PC-3 (cell line): ENCODE results near the gene KCNQ5. TPM values are rescaled to one million over a fixed set of nuclear protein-coding genes. Genes with fewer than 3 reads are reported as not detected.

Source experiments
- ATAC-seq: fragments of 200-7000 bp; cut with Tn5 transposase; 2 replicates; pipeline ENCODE4 v1.9.1; 2020; ENCODE audit warnings: mild to moderate bottlenecking, moderate library complexity
- BruUV-seq: library from RNA; stranded (reverse); fragments of 400-500 nt; replicated peaks from 2 replicates; lab custom pipeline; 2021; lab: Mats Ljungman, UMichigan
- CTCF ChIA-PET: fragments of 300-600 bp; sonication (Branson Sonifier 250); formaldehyde crosslinking; loops from one replicate; lab custom pipeline; 2022; ENCODE audit warnings: antibody characterized with exemption; lab: Charles Lee
- POLR2A ChIA-PET: fragments of 300-600 bp; sonication (Branson Sonifier 250); formaldehyde crosslinking; loops from one replicate; lab custom pipeline; 2022; ENCODE audit warnings: antibody characterized with exemption; ENCODE audit not compliant: unreplicated experiment; lab: Charles Lee
- DNase-seq: peaks from one replicate; pipeline ENCODE4 v3.0.0-alpha.2; 2015
- H2AFZ ChIP-seq: fragments of 300-600 bp; sonication (generic); 2 replicates; pipeline ENCODE4 v1.6.0; 2016; ENCODE audit warnings: antibody characterized with exemption, low read length
- H3F3A ChIP-seq: fragments of 300-600 bp; sonication (generic); one replicate; pipeline ENCODE4 v1.6.0; 2017; ENCODE audit warnings: antibody characterized with exemption, low read length, control low read depth, mild to moderate bottlenecking; ENCODE audit not compliant: unreplicated experiment
- H3K27ac ChIP-seq: fragments of 300-600 bp; sonication (generic); 2 replicates; pipeline ENCODE4 v1.5.1; 2016; ENCODE audit warnings: mild to moderate bottlenecking, low read length
- H3K27me3 ChIP-seq: fragments of 300-600 bp; sonication (generic); 2 replicates; pipeline ENCODE4 v1.6.1; 2016; ENCODE audit warnings: low read length, mixed read lengths
- H3K36me3 ChIP-seq: fragments of 300-600 bp; sonication (generic); 2 replicates; pipeline ENCODE4 v1.6.1; 2016; ENCODE audit warnings: low read depth, mixed run types, low read length, mixed read lengths
- H3K4me1 ChIP-seq: fragments of 300-600 bp; sonication (generic); 2 replicates; pipeline ENCODE4 v1.5.1; 2016; ENCODE audit warnings: low read length; ENCODE audit not compliant: insufficient read depth
- H3K4me2 ChIP-seq: fragments of 300-600 bp; sonication (generic); 2 replicates; pipeline ENCODE4 v1.6.0; 2016; ENCODE audit warnings: low read length
- H3K4me3 ChIP-seq: fragments of 300-600 bp; sonication (generic); 2 replicates; pipeline ENCODE4 v1.5.1; 2016; ENCODE audit warnings: mild to moderate bottlenecking, low read length, mixed read lengths
- H3K79me2 ChIP-seq: fragments of 300-600 bp; sonication (generic); 2 replicates; pipeline ENCODE4 v1.6.1; 2017; ENCODE audit warnings: low read length, mixed read lengths
- H3K9ac ChIP-seq: fragments of 300-600 bp; sonication (generic); 2 replicates; pipeline ENCODE4 v1.6.0; 2016; ENCODE audit warnings: mild to moderate bottlenecking, low read length
- H3K9me2 ChIP-seq: fragments of 300-600 bp; sonication (generic); replicated peaks from 2 replicates; pipeline ENCODE4 v1.6.1; 2016; ENCODE audit warnings: mixed run types, low read length, mixed read lengths
- H3K9me3 ChIP-seq: fragments of 300-600 bp; sonication (generic); 2 replicates; pipeline ENCODE4 v1.6.1; 2016; ENCODE audit warnings: low read length, mixed read lengths
- H4K20me1 ChIP-seq: fragments of 300-600 bp; sonication (generic); 2 replicates; pipeline ENCODE4 v1.6.1; 2016; ENCODE audit warnings: low read length, mixed read lengths
- EZH2 ChIP-seq: fragments of 300-600 bp; sonication (generic); IDR thresholded peaks from one replicate; pipeline ENCODE4 v1.6.1; 2017; ENCODE audit warnings: antibody characterized with exemption, mild to moderate bottlenecking, low read length; ENCODE audit not compliant: unreplicated experiment
- EZH2phosphoT487 ChIP-seq: fragments of 300-600 bp; sonication (generic); IDR thresholded peaks from 2 replicates; pipeline ENCODE4 v1.6.1; 2018; ENCODE audit warnings: mild to moderate bottlenecking, antibody characterized with exemption, low read length, borderline replicate concordance
- intact Hi-C: fragments of 100-400 bp; cut with micrococcal nuclease; formaldehyde crosslinking; loops from 2 replicates; pipeline ENCODE4 v1.9.0; 2023
- total RNA-seq: library from RNA; depleted of rRNA; stranded (reverse); fragments of >200 nt; gene quantifications from 2 replicates; pipeline ENCODE4 v1.2.3, GENCODE V29; 2014
- TF ChIP-seq, protein P1 (sequence below): fragments of 300-600 bp; sonication (generic); conservative IDR thresholded peaks from 2 replicates; pipeline ENCODE4 v1.5.1; 2017; ENCODE audit warnings: antibody characterized with exemption, low read depth, mild to moderate bottlenecking, low read length

The KCNQ5 gene
- total RNA-seq, 1 experiment from 2014 or later = not detected

DNA sequence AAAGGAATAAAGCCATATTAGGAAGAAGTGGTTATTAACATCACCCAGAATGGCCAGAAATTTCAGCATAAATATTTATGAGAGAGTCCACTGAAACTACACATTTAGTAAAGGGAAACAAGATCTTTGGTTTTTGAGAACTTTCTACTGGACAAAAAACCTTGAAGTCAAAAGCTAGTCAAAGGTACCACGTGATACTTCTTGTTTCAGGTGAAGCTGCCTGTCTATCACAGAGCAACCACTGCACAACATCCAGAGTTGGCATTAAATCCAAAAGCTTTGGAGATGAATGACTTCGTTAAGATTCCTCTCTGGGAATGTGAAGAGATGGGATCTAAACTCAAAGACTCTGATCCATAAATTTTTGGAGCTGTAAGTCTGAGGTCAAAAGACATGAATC, 137.0 kb downstream of the KCNQ5 start:
- Histone ChIP-seq H3F3A (no peaks in the 10 kb centered on the region), H2AFZ (no peak overlapping the region), H3K79me2 (no peaks in the 10 kb centered on the region), H3K9ac (no peak overlapping the region), H3K4me2 (no peak overlapping the region), H3K27me3 (no peaks in the 10 kb centered on the region), H3K4me1 (no peaks in the 10 kb centered on the region), H3K9me3 (no peaks in the 10 kb centered on the region), H3K36me3 (no peaks in the 10 kb centered on the region), H4K20me1 (no peaks in the 10 kb centered on the region), H3K4me3 (no peak overlapping the region), H3K27ac (no peak overlapping the region), H3K9me2 (no peaks in the 10 kb centered on the region)
- no TSS peak for BruUV-seq
- ATAC-seq (no peak), DNase-seq (no peak)
- CTCF ChIA-PET = no interaction called here
- intact Hi-C loops = no loop called here
- TF ChIP-seq EZH2 = no peak
- POLR2A ChIA-PET = no interaction called here

DNA sequence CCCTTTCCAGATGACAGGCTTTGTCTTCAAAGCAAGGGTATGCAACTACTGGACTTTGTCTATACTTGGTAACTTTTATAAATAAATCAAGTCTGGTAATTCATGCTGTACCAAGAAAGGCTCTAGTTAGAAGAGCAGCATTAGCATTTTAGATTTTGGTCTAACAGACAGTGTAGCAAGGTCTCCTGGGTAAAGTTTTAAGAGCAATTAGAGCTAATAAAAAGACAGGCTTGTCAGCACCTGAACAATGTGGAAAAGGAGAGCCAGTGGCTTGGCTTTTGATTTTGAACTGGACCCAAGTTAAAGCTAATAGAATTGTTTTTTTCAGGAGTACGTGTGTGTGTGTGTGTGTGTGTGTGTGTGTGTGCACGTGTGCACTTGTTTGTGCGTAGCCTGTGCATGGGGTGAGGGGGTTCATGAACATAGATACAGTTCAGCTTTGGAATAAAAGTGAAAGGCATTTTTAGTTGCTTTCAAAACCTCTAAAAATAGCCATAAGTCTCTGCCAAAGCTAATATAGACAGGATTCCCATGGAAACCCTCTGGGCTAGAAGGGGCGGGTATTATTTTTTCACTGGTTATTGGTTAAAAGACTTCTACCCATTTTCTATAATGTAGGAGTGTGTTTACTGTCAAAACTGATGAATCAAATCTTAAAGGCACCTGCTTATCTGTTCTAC, 138.4 kb downstream of the KCNQ5 start:
- no TSS peak for BruUV-seq
- DNase-seq (no peak), ATAC-seq (no peak)
- TF ChIP-seq EZH2 (no peak), EZH2phosphoT487 (no peak)
- TF ChIP-seq, protein P1, sequence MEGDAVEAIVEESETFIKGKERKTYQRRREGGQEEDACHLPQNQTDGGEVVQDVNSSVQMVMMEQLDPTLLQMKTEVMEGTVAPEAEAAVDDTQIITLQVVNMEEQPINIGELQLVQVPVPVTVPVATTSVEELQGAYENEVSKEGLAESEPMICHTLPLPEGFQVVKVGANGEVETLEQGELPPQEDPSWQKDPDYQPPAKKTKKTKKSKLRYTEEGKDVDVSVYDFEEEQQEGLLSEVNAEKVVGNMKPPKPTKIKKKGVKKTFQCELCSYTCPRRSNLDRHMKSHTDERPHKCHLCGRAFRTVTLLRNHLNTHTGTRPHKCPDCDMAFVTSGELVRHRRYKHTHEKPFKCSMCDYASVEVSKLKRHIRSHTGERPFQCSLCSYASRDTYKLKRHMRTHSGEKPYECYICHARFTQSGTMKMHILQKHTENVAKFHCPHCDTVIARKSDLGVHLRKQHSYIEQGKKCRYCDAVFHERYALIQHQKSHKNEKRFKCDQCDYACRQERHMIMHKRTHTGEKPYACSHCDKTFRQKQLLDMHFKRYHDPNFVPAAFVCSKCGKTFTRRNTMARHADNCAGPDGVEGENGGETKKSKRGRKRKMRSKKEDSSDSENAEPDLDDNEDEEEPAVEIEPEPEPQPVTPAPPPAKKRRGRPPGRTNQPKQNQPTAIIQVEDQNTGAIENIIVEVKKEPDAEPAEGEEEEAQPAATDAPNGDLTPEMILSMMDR = no peak
- Histone ChIP-seq H3K36me3 (no peaks in the 10 kb centered on the region), H3K9ac (no peak overlapping the region), H4K20me1 (no peaks in the 10 kb centered on the region), H3K4me2 (no peak overlapping the region), H3K9me2 (no peaks in the 10 kb centered on the region), H2AFZ (no peak overlapping the region), H3K79me2 (no peaks in the 10 kb centered on the region), H3K9me3 (no peaks in the 10 kb centered on the region), H3K27me3 (no peaks in the 10 kb centered on the region), H3K27ac (no peak overlapping the region), H3K4me1 (no peaks in the 10 kb centered on the region), H3F3A (no peaks in the 10 kb centered on the region), H3K4me3 (no peak overlapping the region)
- ChIA-PET POLR2A (interaction anchor here (0.6 kb wide), 1 partner anchor 319 kb away, joined by 6 read pairs; no protein-coding TSS in a partner anchor), CTCF (interaction anchor here (0.6 kb wide), 1 partner anchor 9 kb away, joined by 5 read pairs; no protein-coding TSS in a partner anchor)
- intact Hi-C loops = no loop called here

DNA sequence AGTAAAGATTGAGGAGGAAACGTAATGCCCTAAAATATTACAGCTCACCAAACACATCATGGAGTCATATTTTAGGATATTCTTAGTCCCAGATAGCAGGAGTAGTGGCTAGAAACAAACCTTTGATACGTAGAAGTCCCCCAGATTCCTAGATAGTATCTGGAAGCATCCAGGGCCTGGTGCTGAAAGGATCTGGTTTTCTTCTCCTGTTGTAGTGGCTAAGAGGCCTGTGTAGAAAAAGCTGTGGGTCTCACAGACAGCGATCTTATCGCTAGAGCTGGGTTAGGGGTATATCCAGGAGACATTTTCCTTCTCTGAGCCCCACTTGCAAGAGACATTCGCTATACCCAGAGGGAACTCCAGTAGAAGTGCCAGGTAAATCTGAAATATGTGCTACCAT, 139.9 kb downstream of the KCNQ5 start:
- Histone ChIP-seq H3K79me2 (no peaks in the 10 kb centered on the region), H3K36me3 (no peaks in the 10 kb centered on the region), H3K4me1 (no peaks in the 10 kb centered on the region), H3K27me3 (no peaks in the 10 kb centered on the region), H3K9me2 (no peaks in the 10 kb centered on the region), H3F3A (no peaks in the 10 kb centered on the region), H3K4me3 (no peak overlapping the region), H3K9ac (no peak overlapping the region), H4K20me1 (no peaks in the 10 kb centered on the region), H3K9me3 (no peaks in the 10 kb centered on the region), H3K27ac (no peak overlapping the region), H2AFZ (no peak overlapping the region), H3K4me2 (no peak overlapping the region)
- no peak for ATAC-seq
- ChIA-PET POLR2A (no interaction called here), CTCF (no interaction called here)
- no TSS peak for BruUV-seq
- DNase-seq = no peak
- intact Hi-C loops = no loop called here
- TF ChIP-seq EZH2phosphoT487 = no peak
